OCI-LY3 (cell line): ENCODE results near the gene TMEM144.

Experiments
- H2AFZ ChIP-seq: fragments of 200-600, 300-600 bp; shearing (Covaris generic); 2 replicates; pipeline ENCODE4 v1.6.0; 2014; ENCODE audit warnings: antibody characterized with exemption, low read depth, low read length
- H3K27ac ChIP-seq: fragments of 200-600, 300-600 bp; sonication (generic); 2 replicates; pipeline ENCODE4 v1.5.1; 2014; ENCODE audit warnings: mild to moderate bottlenecking, low read length, moderate library complexity, mixed read lengths
- H3K27me3 ChIP-seq: fragments of 200-600, 300-600 bp; sonication (generic); 2 replicates; pipeline ENCODE4 v1.6.1; 2014; ENCODE audit warnings: low read depth, low read length, mixed read lengths
- H3K36me3 ChIP-seq: fragments of 200-600, 300-600 bp; sonication (generic); replicated peaks from 2 replicates; pipeline ENCODE3; 2014; ENCODE audit warnings: low read depth, low read length, mixed read lengths
- H3K4me1 ChIP-seq: fragments of 300-600, 200-600 bp; sonication (generic); 2 replicates; pipeline ENCODE4 v1.6.1; 2014; ENCODE audit warnings: low read length, mixed read lengths
- H3K4me2 ChIP-seq: fragments of 200-600, 300-600 bp; sonication (generic); 2 replicates; pipeline ENCODE4 v1.6.1; 2014; ENCODE audit warnings: low read length, mixed read lengths
- H3K4me3 ChIP-seq: fragments of 300-600, 200-600 bp; sonication (generic); 2 replicates; pipeline ENCODE4 v1.5.1; 2014; ENCODE audit warnings: antibody characterized with exemption, mild to moderate bottlenecking, low read length, moderate library complexity
- H3K79me2 ChIP-seq: fragments of 300-600, 200-600 bp; shearing (Covaris generic); 2 replicates; pipeline ENCODE4 v1.6.1; 2014; ENCODE audit warnings: mild to moderate bottlenecking, low read length, mixed read lengths
- H3K9ac ChIP-seq: fragments of 300-600, 200-600 bp; shearing (Covaris generic); 2 replicates; pipeline ENCODE4 v1.6.0; 2014; ENCODE audit warnings: mild to moderate bottlenecking, low read length, moderate library complexity
- H3K9me3 ChIP-seq: fragments of 200-600, 300-600 bp; shearing (Covaris generic); 2 replicates; pipeline ENCODE4 v1.6.1; 2014; ENCODE audit warnings: low read length, mixed read lengths; ENCODE audit not compliant: insufficient read depth
- H4K20me1 ChIP-seq: fragments of 200-600, 300-600 bp; sonication (generic); 2 replicates; pipeline ENCODE4 v1.6.1; 2016; ENCODE audit warnings: low read length, mixed read lengths; ENCODE audit not compliant: insufficient read depth
- EZH2phosphoT487 ChIP-seq: fragments of 200-600 bp; shearing (Covaris generic); IDR thresholded peaks from 2 replicates; pipeline ENCODE4 v1.6.1; 2018; ENCODE audit warnings: antibody characterized with exemption, mixed run types, low read depth
- TF ChIP-seq, protein P1 (sequence below): fragments of 200-600, 300-600 bp; sonication (generic); IDR thresholded peaks from 2 replicates; pipeline ENCODE4 v1.5.1; 2014; ENCODE audit warnings: antibody characterized with exemption, low read length, low read depth

Gene TMEM144

DNA sequence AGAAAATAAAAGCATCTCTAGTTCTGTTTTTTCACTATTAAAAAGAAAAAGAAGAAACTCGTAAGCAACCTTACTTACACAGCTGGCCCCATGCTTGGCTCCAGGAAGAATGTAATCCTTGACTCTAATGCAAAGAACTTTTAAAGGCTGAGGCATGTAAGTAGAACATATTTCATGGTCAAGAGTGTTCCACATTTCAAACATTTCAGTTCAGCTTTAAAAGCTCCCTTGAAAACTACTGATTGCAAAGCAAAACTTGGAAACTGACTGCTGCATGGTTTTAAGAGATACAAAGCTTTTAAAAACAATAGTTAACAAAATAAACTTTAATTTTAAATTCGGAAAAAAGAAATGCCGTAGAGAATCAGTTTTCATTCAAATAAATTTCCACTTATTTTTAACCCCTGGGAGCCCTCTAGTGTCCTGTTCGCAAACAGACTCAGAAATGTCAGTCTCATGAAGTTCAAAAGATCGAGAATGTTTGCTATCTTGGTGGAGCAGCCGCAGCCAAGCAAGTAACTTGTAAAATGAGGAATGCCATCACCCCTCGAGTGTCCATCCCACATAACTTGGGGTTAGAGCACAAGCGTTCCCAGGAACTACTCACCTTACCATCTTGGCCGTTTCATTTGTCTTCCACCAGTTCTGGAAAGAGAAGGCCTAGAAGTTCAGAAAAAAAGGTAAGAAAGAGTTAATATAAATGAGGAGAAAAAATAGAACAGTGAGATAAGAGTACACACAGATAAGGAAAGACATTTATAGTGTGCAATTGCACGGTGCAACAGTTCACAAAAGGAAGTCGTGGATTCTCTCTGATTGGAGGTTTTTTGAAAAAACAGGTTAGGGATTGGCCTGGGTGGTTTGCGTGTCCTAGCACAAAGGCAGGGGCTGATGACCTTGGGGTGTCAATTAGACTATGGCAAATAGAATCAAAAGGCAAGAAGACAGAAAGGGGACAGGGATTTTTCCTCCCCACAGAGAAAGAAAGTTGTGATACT lies 37.7 kb upstream of the TMEM144 start, which contains the start of gene GASK1B:
Gene GASK1B (minus strand): TSS at position 765 of the 998 bp plus-strand sequence. CDS start 1,650 bp downstream, outside the sequence.
- H3K27me3 ChIP-seq: no peaks in the 10 kb centered on the region
- peak within 1 kb of the TSS; percentile 33 for H3K9ac ChIP-seq
- no peaks in the 10 kb centered on the region for H3K9me3 ChIP-seq
- TF ChIP-seq EZH2phosphoT487: no peak
- TF ChIP-seq, protein P1, sequence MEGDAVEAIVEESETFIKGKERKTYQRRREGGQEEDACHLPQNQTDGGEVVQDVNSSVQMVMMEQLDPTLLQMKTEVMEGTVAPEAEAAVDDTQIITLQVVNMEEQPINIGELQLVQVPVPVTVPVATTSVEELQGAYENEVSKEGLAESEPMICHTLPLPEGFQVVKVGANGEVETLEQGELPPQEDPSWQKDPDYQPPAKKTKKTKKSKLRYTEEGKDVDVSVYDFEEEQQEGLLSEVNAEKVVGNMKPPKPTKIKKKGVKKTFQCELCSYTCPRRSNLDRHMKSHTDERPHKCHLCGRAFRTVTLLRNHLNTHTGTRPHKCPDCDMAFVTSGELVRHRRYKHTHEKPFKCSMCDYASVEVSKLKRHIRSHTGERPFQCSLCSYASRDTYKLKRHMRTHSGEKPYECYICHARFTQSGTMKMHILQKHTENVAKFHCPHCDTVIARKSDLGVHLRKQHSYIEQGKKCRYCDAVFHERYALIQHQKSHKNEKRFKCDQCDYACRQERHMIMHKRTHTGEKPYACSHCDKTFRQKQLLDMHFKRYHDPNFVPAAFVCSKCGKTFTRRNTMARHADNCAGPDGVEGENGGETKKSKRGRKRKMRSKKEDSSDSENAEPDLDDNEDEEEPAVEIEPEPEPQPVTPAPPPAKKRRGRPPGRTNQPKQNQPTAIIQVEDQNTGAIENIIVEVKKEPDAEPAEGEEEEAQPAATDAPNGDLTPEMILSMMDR: peak; percentile 98
- H4K20me1 ChIP-seq: no peaks in the 10 kb centered on the region
- peaks cover 8% of the 10 kb centered on the region; the same call in 1 of the 2 replicates for H3K4me1 ChIP-seq
- no peak within 1 kb of the TSS for H3K27ac ChIP-seq
- H3K4me2 ChIP-seq: peak within 1 kb of the TSS; percentile 69
- H2AFZ ChIP-seq: peak within 1 kb of the TSS; percentile 94
- no peaks in the 10 kb centered on the region for H3K79me2 ChIP-seq
- H3K4me3 ChIP-seq: peak within 1 kb of the TSS; percentile 63
- no peaks in the 10 kb centered on the region for H3K36me3 ChIP-seq

- H3K9ac ChIP-seq: no peak overlapping the region
- no peaks in the 10 kb centered on the region for H3K36me3 ChIP-seq
- TF ChIP-seq, protein P1: no peak
- no peak for TF ChIP-seq EZH2phosphoT487
- no peaks in the 10 kb centered on the region for H3K27me3 ChIP-seq
- H3K4me1 ChIP-seq: peaks cover 8% of the 10 kb centered on the region; the same call in 1 of the 2 replicates
- no peak overlapping the region for H3K4me3 ChIP-seq
- no peaks in the 10 kb centered on the region for H3K9me3 ChIP-seq
- H2AFZ ChIP-seq: no peak overlapping the region
- no peaks in the 10 kb centered on the region for H4K20me1 ChIP-seq
- no peak overlapping the region for H3K4me2 ChIP-seq
- H3K27ac ChIP-seq: no peak overlapping the region
- no peaks in the 10 kb centered on the region for H3K79me2 ChIP-seq
Measured at GRCh38 chr4:158176108-158176507, 34.2 kb upstream of the TMEM144 start.

GRCh38 chr4:158176776-158177175 lies 33.5 kb upstream of the TMEM144 start:
- peaks cover 8% of the 10 kb centered on the region; the same call in 1 of the 2 replicates for H3K4me1 ChIP-seq
- H4K20me1 ChIP-seq: no peaks in the 10 kb centered on the region
- no peak for TF ChIP-seq EZH2phosphoT487
- TF ChIP-seq, protein P1: no peak
- H3K36me3 ChIP-seq: no peaks in the 10 kb centered on the region
- no peak overlapping the region for H2AFZ ChIP-seq
- H3K4me2 ChIP-seq: no peak overlapping the region
- no peaks in the 10 kb centered on the region for H3K79me2 ChIP-seq
- no peaks in the 10 kb centered on the region for H3K27me3 ChIP-seq
- no peak overlapping the region for H3K27ac ChIP-seq
- no peak overlapping the region for H3K9ac ChIP-seq
- no peaks in the 10 kb centered on the region for H3K9me3 ChIP-seq
- no peak overlapping the region for H3K4me3 ChIP-seq

- Histone ChIP-seq H3K9me3 (no peaks in the 10 kb centered on the region), H3K79me2 (no peaks in the 10 kb centered on the region), H3K27me3 (no peaks in the 10 kb centered on the region), H4K20me1 (no peaks in the 10 kb centered on the region), H3K27ac (no peak overlapping the region), H2AFZ (no peak overlapping the region), H3K4me2 (no peak overlapping the region), H3K4me3 (no peak overlapping the region), H3K4me1 (no peaks in the 10 kb centered on the region), H3K36me3 (no peaks in the 10 kb centered on the region), H3K9ac (no peak overlapping the region)
- TF ChIP-seq, protein P1: no peak
- TF ChIP-seq EZH2phosphoT487: no peak
Measured at GRCh38 chr4:158179465-158179864, 30.8 kb upstream of the TMEM144 start.
